K562 (cell line): ENCODE data around the gene CAMK1D. TPM values are rescaled to one million over a fixed set of nuclear protein-coding genes. Genes with fewer than 3 reads are reported as not detected.

ENCODE experiments used
- CHD7 ChIP-seq: fragments of 200-600 bp; sonication (generic); IDR thresholded peaks from one replicate; pipeline ENCODE4 v1.6.1; 2012; ENCODE audit warnings: mild to moderate bottlenecking, low read depth, low read length, inconsistent platforms
- REST ChIP-seq, 2 experiments: fragments of 450-650 bp; formaldehyde crosslinking in 1 of 2; IDR thresholded peaks; 2 replicates each; pipeline versions ENCODE4 v1.4.0 to v1.6.1; 2014 to 2020; ENCODE audit warnings: mild to moderate bottlenecking in 2 of 2, borderline replicate concordance in 1 of 2, low read depth in 1 of 2
- TFE3 ChIP-seq: fragments of 450-650 bp; formaldehyde crosslinking; IDR thresholded peaks from 2 replicates; pipeline ENCODE4 v1.4.0; 2020; ENCODE audit warnings: mild to moderate bottlenecking, mixed read lengths
- polyA plus RNA-seq, 8 experiments: library from polyadenylated mRNA; depleted of rRNA in 4 of 8; stranded (reverse) in 5 of 8; unstranded in 3 of 8; fragments of >200 nt; fragmentation: Nextera tagmentation in 2 of 8; fragmentation: Illumina TruSeq in 1 of 8; extraction: Ambion mirVana in 2 of 8; extraction: Trizol in 1 of 8; gene quantifications; 2 replicates each; pipeline versions ENCODE4 v1.2.1 to v1.2.3, GENCODE V29; 2011 to 2014; ENCODE audit warnings: inconsistent platforms in 1 of 8, missing spikeins in 1 of 8
- total RNA-seq, 7 experiments: library from RNA; depleted of rRNA in 6 of 7; stranded (reverse); fragments of >200 nt in 6 of 7; fragmentation: Illumina TruSeq in 2 of 7; extraction: Trizol in 2 of 7; gene quantifications; 2 replicates each; pipeline versions ENCODE4 v1.2.1 to v1.2.3, GENCODE V29; 2011 to 2021; ENCODE audit warnings: low replicate concordance in 1 of 7

CAMK1D gene
- total and polyA plus RNA-seq, 9 of the 15 experiments (the other 6 are each of a cell fraction or from before 2014, with no cell fraction given), result 0.12 to 0.24 (median 0.20) TPM; not detected in 5

- TF ChIP-seq REST (IDR thresholded peaks at IDR 0.05; ENCODE audit: borderline replicate concordance) (no peak), REST (CRISPR knock-in tag; IDR thresholded peaks at IDR 0.05; ENCODE audit: low read depth) (no peak), TFE3 (CRISPR knock-in tag) (no peak), CHD7 (no peak)
These were observed 52.1 kb downstream of the CAMK1D start (continued) for GRCh38 chr10:12401466-12401865.
